ENCODE measurements around the gene ATOH8. TPM values are rescaled to one million over a fixed set of nuclear protein-coding genes. Genes with fewer than 3 reads are reported as not detected.

The ATOH8 gene
- total and polyA plus RNA-seq, 5 donors: 35.7 to 57.8 (median 52.6) TPM

- WGBS: 61% methylated on average over 20 of the region's 20 CpGs
- ATAC-seq (no peak), DNase-seq (peak in 1 of 3 donors; percentile 57)
- Histone ChIP-seq H3K9me3 (ENCODE audit: control insufficient read depth, low read length) (no peaks in the 10 kb centered on the region), H3K27ac (ENCODE audit: low read length) (peak overlapping the region; percentile 75), H3K4me1 (ENCODE audit: control insufficient read depth, insufficient read depth, low read length) (peaks cover 46% of the 10 kb centered on the region), H3K27me3 (ENCODE audit: control insufficient read depth, insufficient read depth) (no peaks in the 10 kb centered on the region), H3K4me3 (ENCODE audit: low read length) (no peak overlapping the region)
- intact Hi-C loops (cut with DNase I): loop anchor here in 3 of 4 donors (5.0 to 10.0 kb wide), 3 partner anchors 43 to 63 kb away; partner anchors contain the start of gene ATOH8 (in 1 of the 3)
Measured at GRCh38 chr2:85795331-85796045, 41.7 kb downstream of the ATOH8 start.

DNA sequence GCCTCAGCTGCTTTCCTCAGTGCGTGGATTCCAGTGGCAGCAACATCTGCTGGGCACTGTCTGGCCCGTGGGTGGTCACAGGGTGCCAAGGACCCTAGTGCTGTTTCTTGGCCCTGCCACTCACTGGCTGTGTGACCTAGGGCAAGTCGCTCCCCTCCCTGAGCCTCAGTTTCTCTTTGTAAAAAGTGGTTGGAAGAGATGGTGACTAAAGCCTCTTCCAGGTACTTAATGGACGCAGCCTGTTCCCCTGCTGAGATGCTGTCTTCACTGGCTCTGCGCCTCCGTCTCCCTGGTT lies 42.2 kb downstream of the ATOH8 start:
- DNase-seq (no peak), ATAC-seq (no peak)
- intact Hi-C loops (cut with DNase I): loop anchor here in 3 of 4 donors (5.0 to 10.0 kb wide), 3 partner anchors 44 to 64 kb away; partner anchors contain the start of gene ATOH8 (in 1 of the 3)
- Histone ChIP-seq H3K4me3 (ENCODE audit: low read length) (no peak overlapping the region), H3K9me3 (ENCODE audit: control insufficient read depth, low read length) (no peaks in the 10 kb centered on the region), H3K27ac (ENCODE audit: low read length) (peak overlapping the region; percentile 75), H3K27me3 (ENCODE audit: control insufficient read depth, insufficient read depth) (no peaks in the 10 kb centered on the region), H3K4me1 (ENCODE audit: control insufficient read depth, insufficient read depth, low read length) (peaks cover 46% of the 10 kb centered on the region)
- 52% methylated on average over 6 of the region's 6 CpGs for WGBS

DNA sequence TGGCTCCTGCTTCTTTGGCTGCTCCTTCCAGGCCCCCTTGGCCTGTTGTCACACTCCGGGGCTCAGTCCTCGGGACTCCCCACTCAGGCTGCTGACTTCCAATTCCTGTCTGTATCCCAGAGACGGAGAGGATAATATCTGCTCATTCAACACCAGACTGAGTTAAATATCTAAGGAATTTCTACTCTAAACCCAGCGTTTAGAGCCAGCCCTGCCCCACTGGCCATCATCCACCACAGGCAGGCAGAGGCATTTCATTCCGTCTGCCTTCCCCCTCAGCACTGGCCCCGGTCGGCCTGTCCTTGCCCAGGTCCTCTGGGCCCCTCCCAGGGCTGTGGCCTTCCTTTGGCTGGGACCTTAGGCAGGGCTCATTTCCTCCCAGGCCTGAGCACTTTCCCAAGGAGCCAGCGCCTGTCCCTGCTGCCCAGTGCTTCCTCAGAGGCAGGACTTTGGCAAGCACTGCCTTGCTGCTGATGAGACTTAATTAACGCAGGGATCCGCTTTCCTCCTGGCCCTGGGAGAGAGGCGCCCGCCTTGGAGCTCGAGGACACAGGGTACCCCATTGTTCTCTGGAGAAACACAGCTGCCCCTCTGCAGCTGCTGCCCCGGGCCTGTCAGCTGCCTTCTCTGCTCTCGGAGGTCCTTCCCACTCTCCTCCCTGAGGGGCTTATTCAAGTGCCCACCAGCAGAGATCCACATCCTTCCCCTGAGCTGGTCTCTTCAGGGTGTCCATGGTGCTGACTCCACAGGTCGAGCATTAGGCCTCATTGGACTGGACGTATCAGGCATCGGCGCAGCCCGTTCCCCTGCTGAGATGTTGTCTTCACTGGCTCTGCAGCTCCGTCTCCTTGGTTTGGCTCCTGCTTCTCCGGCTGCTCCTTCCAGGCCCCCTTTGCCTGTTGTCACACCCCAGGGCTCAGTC lies 42.8 kb downstream of the ATOH8 start:
- Histone ChIP-seq H3K4me1 (ENCODE audit: control insufficient read depth, insufficient read depth, low read length) (peaks cover 43% of the 10 kb centered on the region), H3K27ac (ENCODE audit: low read length) (peak overlapping the region; percentile 75), H3K27me3 (ENCODE audit: control insufficient read depth, insufficient read depth) (no peaks in the 10 kb centered on the region), H3K9me3 (ENCODE audit: control insufficient read depth, low read length) (no peaks in the 10 kb centered on the region), H3K4me3 (ENCODE audit: low read length) (no peak overlapping the region)
- intact Hi-C loops (cut with DNase I): loop anchor here in 3 of 4 donors (5.0 to 10.0 kb wide), 3 partner anchors 44 to 64 kb away; partner anchors contain the start of gene ATOH8 (in 1 of the 3)
- DNase-seq (peak; percentile 76 to 92 (median 88)), ATAC-seq (peak; percentile 81 to 88)
- whole genome bisulfite sequencing: 32% methylated on average over 22 of the region's 22 CpGs

GRCh38 chr2:85797263-85797660 lies 43.5 kb downstream of the ATOH8 start:
- H3K4me3 ChIP-seq (ENCODE audit: low read length): no peak overlapping the region
- peak overlapping the region; percentile 75 for H3K27ac ChIP-seq (ENCODE audit: low read length)
- no peaks in the 10 kb centered on the region for H3K27me3 ChIP-seq (ENCODE audit: control insufficient read depth, insufficient read depth)
- no peaks in the 10 kb centered on the region for H3K9me3 ChIP-seq (ENCODE audit: control insufficient read depth, low read length)
- ATAC-seq: peak in 1 of 2 donors; percentile 2
- peaks cover 38% of the 10 kb centered on the region for H3K4me1 ChIP-seq (ENCODE audit: control insufficient read depth, insufficient read depth, low read length)
- no peak for DNase-seq
- 77% methylated on average over 13 of the region's 13 CpGs for WGBS
- intact Hi-C loops (cut with DNase I): loop anchor here in 3 of 4 donors (5.0 to 10.0 kb wide), 3 partner anchors 45 to 65 kb away; partner anchors contain the start of gene ATOH8 (in 1 of the 3)

DNA sequence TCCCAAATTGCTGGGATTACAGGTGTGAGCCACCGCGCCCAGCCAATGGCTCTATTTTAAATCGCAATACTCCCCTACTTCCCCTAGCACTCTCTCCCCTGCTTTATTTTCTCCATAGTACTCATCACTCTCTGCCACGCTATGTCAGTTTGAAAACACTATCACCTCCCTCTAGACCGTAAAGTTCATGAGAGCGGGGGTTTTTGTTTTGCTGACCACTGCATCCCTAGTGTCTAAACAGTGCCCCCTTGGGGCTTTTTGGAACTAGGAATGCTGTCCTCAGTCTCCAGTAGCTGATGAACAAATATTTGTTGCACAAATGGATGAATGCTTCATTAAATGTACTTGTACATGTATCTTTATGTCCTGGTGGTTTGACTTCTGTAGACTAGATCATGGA lies 44.1 kb downstream of the ATOH8 start:
- intact Hi-C loops (cut with DNase I): loop anchor here in 3 of 4 donors (5.0 to 10.0 kb wide), 3 partner anchors 46 to 66 kb away; partner anchors contain the start of gene ATOH8 (in 1 of the 3)

DNA sequence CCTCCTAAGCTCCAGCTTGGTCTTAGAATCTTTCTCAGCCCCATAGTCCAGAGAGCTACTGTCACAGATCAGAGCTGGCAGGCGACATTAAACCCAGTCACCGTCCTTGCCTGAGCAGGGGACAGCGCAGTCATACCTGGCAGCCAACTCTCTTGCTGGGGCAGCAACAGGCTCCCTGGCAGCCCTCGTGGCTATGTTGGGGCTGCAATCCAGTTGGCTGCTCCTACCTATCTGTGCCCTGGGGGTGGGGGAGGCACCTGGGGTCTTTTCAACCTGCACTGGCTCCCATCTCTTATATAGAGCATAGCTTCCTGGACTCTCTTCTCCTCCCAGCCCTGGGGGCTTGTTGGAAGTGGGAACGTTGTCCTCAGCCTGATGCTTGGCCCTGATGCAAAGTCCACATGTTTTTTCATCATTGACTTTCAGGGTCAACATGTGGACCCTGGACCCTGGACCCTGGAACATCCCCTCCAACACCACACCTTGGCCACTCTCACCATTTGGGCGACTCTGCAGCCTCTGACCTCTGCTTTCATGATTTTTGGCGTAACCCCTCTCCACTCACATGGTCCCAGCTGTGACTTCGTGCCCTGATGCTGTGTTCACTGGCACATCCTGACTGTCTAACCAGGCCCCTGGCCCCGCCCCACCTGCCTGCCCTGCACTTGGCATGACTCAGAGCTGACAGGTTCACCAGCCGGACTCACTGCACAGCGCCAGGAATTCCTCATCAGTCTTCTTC lies 45.6 kb downstream of the ATOH8 start:
- no peak for ATAC-seq
- WGBS: 76% methylated on average over 11 of the region's 11 CpGs
- H3K27me3 ChIP-seq (ENCODE audit: control insufficient read depth, insufficient read depth): no peaks in the 10 kb centered on the region
- no peak overlapping the region for H3K4me3 ChIP-seq (ENCODE audit: low read length)
- DNase-seq: no peak
- no peaks in the 10 kb centered on the region for H3K9me3 ChIP-seq (ENCODE audit: control insufficient read depth, low read length)
- H3K4me1 ChIP-seq (ENCODE audit: control insufficient read depth, insufficient read depth, low read length): peaks cover 26% of the 10 kb centered on the region
- no peak overlapping the region for H3K27ac ChIP-seq (ENCODE audit: low read length)
- intact Hi-C loops (cut with DNase I): loop anchor here in 3 of 4 donors (5.0 to 10.0 kb wide), 3 partner anchors 47 to 67 kb away; partner anchors contain the start of gene ATOH8 (in 1 of the 3)

More for the DNA sequence above, 44.1 kb downstream of the ATOH8 start:
- DNase-seq (no peak), ATAC-seq (peak; percentile 13 to 43)
- no peaks in the 10 kb centered on the region for H3K9me3 ChIP-seq (ENCODE audit: control insufficient read depth, low read length)
- H3K27me3 ChIP-seq (ENCODE audit: control insufficient read depth, insufficient read depth): no peaks in the 10 kb centered on the region
- H3K4me3 ChIP-seq (ENCODE audit: low read length): no peak overlapping the region
- no peak overlapping the region for H3K27ac ChIP-seq (ENCODE audit: low read length)
- peaks cover 33% of the 10 kb centered on the region for H3K4me1 ChIP-seq (ENCODE audit: control insufficient read depth, insufficient read depth, low read length)
- 55% methylated on average over 6 of the region's 6 CpGs for WGBS

GRCh38 chr2:85800586-85800985 lies 46.8 kb downstream of the ATOH8 start:
- Histone ChIP-seq H3K27me3 (ENCODE audit: control insufficient read depth, insufficient read depth) (no peaks in the 10 kb centered on the region), H3K4me1 (ENCODE audit: control insufficient read depth, insufficient read depth, low read length) (peaks cover 16% of the 10 kb centered on the region), H3K9me3 (ENCODE audit: control insufficient read depth, low read length) (no peaks in the 10 kb centered on the region), H3K4me3 (ENCODE audit: low read length) (no peak overlapping the region), H3K27ac (ENCODE audit: low read length) (no peak overlapping the region)
- WGBS: 91% methylated on average over 3 of the region's 3 CpGs
- no peak for DNase-seq
- no peak for ATAC-seq
- intact Hi-C loops (cut with DNase I): no loop called here

DNA sequence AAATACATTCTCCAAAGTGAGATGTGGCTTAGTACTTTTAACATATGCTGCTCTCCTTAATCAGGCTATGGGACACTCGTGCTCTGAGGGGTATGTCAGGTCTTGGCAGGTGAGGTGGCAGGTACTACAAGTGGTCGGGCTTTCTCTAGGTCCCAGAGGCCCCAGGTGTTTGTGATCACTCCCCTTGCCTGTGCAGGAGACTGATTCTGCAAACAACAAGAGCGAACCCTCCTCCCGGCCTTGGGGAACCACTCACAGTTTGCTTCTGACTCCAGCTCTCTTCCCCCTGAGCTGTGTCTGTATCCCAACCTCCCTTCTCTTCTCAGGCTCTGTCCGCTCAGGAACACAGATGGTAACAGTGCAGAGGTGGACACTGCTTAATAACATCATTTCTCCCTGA lies 48.1 kb downstream of the ATOH8 start:
- H3K27me3 ChIP-seq (ENCODE audit: control insufficient read depth, insufficient read depth): no peaks in the 10 kb centered on the region
- H3K4me3 ChIP-seq (ENCODE audit: low read length): no peak overlapping the region
- DNase-seq (no peak), ATAC-seq (no peak)
- no peaks in the 10 kb centered on the region for H3K9me3 ChIP-seq (ENCODE audit: control insufficient read depth, low read length)
- peaks cover 7% of the 10 kb centered on the region for H3K4me1 ChIP-seq (ENCODE audit: control insufficient read depth, insufficient read depth, low read length)
- intact Hi-C loops (cut with DNase I): no loop called here
- H3K27ac ChIP-seq (ENCODE audit: low read length): no peak overlapping the region
- 95% methylated on average over 5 of the region's 5 CpGs for WGBS

DNA sequence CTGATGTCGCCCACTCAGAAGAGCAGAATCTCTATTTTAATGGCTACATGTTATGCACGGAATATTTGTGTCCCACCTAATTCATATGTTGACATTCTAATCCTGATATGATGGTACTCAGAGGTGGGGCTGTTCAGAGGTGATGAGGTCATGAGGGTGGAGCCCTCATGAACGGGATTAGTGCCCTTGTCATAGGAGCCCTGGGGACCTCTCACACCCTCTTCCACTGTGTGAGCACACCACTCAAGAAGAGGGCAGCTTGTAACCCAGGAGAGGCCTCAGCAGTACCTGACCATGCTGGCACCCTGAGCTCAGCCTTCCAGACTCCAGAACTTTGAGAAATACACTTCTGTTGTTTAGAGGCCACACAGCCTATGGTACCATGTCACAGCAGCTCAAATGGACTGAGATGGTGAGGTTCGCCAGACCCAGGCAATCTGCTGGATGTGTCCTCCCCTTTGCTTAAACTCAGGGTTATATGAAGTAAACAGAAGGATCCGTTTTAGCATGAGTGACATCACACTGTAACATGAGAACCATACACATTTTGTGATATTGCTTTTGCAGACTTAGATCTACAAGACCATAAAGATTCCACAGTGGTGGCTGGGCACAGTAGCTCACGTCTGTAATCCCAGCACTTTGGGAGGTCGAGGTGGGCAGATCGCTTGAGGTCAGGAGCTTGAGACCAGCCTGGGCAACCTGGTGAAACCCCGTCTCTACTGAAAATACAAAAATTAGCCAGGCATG lies 48.7 kb downstream of the ATOH8 start:
- Histone ChIP-seq H3K27me3 (ENCODE audit: control insufficient read depth, insufficient read depth) (no peaks in the 10 kb centered on the region), H3K4me1 (ENCODE audit: control insufficient read depth, insufficient read depth, low read length) (peaks cover under 1% of the 10 kb centered on the region), H3K27ac (ENCODE audit: low read length) (no peak overlapping the region), H3K4me3 (ENCODE audit: low read length) (no peak overlapping the region), H3K9me3 (ENCODE audit: control insufficient read depth, low read length) (no peaks in the 10 kb centered on the region)
- ATAC-seq (no peak), DNase-seq (no peak)
- intact Hi-C loops (cut with DNase I): no loop called here
- 89% methylated on average over 9 of the region's 9 CpGs for WGBS
